Mesodermal cell (in vitro differentiated cells): Measurements from ENCODE around the gene MPHOSPH9.

Experiments used
- H3K27ac ChIP-seq: 2 replicates; pipeline ENCODE4 v1.7.0; 2013; ENCODE audit warnings: mild to moderate bottlenecking, low read depth, low read length, moderate library complexity; ENCODE audit not compliant: severe bottlenecking
- H3K36me3 ChIP-seq: 2 replicates; pipeline ENCODE4 v1.7.1; 2013; ENCODE audit warnings: mild to moderate bottlenecking, low read length, moderate library complexity; ENCODE audit not compliant: control insufficient read depth, insufficient read depth
- H3K4me1 ChIP-seq: one replicate; pipeline ENCODE4 v1.7.1; 2013; ENCODE audit warnings: mild to moderate bottlenecking, low read length; ENCODE audit not compliant: insufficient read depth, control insufficient read depth, poor library complexity, severe bottlenecking
- H3K4me3 ChIP-seq: 2 replicates; pipeline ENCODE4 v1.7.0; 2013; ENCODE audit warnings: low read length, control low read depth, mild to moderate bottlenecking; ENCODE audit not compliant: insufficient read depth, poor library complexity, severe bottlenecking; ENCODE audit errors: extremely low read depth
- H3K9me3 ChIP-seq: 2 replicates; pipeline ENCODE4 v1.7.1; 2013; ENCODE audit warnings: mild to moderate bottlenecking, low read length, moderate library complexity; ENCODE audit not compliant: control insufficient read depth
- WGBS, 2 experiments: methylation state at CpG; one replicate each; pipeline ENCODE4 v1.1.5; 2013; ENCODE audit warnings: missing lambda C conversion rate in 2 of 2; ENCODE audit not compliant: insufficient coverage in 2 of 2; 5-methylcytosine and 5-hydroxymethylcytosine counted together

The MPHOSPH9 gene

DNA sequence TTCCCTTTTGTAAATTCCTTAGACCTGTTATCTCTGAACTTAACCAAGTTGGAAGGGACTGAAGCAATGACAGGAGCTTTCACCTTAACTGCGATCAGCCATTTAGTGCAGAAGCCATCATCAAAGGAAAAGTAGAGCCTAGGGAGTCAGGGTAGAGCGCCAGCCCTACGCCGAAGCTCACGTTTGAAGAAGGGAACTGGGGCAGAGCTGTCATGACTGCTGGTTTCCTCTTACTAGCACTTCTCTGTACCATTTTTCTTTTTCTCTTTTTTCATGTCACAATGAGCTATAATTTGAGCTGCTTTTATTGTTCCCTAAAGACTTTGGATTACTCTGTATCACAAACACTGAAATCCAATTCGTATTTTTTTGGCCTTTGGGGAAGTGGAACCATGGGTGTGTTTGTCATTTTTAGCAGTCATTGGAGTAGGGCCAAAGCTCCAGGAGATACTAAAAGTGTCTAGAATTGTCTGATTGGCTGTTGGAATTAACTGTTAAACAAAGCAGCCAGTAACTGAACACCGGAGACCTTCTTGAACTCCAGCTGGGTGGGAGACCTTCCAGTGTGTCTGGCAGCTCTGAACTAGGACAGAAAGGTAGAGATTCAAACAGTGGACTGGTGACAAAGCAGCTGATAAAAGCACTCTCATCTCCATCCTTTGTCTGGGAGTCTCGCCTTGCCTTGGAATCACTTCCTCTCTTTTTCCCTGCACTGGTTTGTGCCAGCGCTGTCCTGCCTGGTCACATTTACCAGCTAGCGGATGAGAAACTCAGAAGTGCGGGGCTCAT lies 9.4 kb upstream of the MPHOSPH9 start:
- WGBS, 2 experiments: 78 to 80% methylated on average over 5 to 10 of the region's 11 CpGs
- H3K4me3 ChIP-seq: no peak overlapping the region

GRCh38 chr12:123238961-123239360 lies 6.0 kb upstream of the MPHOSPH9 start:
- H3K9me3 ChIP-seq: no peaks in the 10 kb centered on the region
- H3K4me1 ChIP-seq: no peaks in the 10 kb centered on the region
- 92 to 95% methylated on average over 2 to 4 of the region's 6 CpGs for WGBS, 2 experiments
- peaks cover 40% of the 10 kb centered on the region for H3K36me3 ChIP-seq
- H3K4me3 ChIP-seq: no peak overlapping the region
- H3K27ac ChIP-seq: no peak overlapping the region

More for the DNA sequence above, 9.4 kb upstream of the MPHOSPH9 start:
- H3K4me1 ChIP-seq: no peaks in the 10 kb centered on the region
- H3K36me3 ChIP-seq: peaks cover 37% of the 10 kb centered on the region
- H3K9me3 ChIP-seq: no peaks in the 10 kb centered on the region
- peak overlapping the region; percentile 36 for H3K27ac ChIP-seq

GRCh38 chr12:123238330-123238682 lies 5.4 kb upstream of the MPHOSPH9 start:
- Histone ChIP-seq H3K9me3 (no peaks in the 10 kb centered on the region), H3K4me3 (no peak overlapping the region), H3K27ac (no peak overlapping the region), H3K36me3 (peaks cover 40% of the 10 kb centered on the region), H3K4me1 (no peaks in the 10 kb centered on the region)
- 88% methylated on average over 1 of the region's 2 CpGs; no CpG with 5 or more reads in 1 of the 2 experiments for WGBS, 2 experiments

GRCh38 chr12:123237646-123238329 lies 4.8 kb upstream of the MPHOSPH9 start:
- H3K4me1 ChIP-seq: no peaks in the 10 kb centered on the region
- H3K4me3 ChIP-seq: no peak overlapping the region
- H3K36me3 ChIP-seq: peaks cover 36% of the 10 kb centered on the region
- WGBS, 2 experiments: 21 to 49% methylated on average over 2 to 4 of the region's 6 CpGs
- no peaks in the 10 kb centered on the region for H3K9me3 ChIP-seq
- peak overlapping the region; percentile 8 for H3K27ac ChIP-seq

- Histone ChIP-seq H3K4me3 (peak overlapping the region; percentile 84), H3K9me3 (no peaks in the 10 kb centered on the region), H3K4me1 (peaks cover 4% of the 10 kb centered on the region), H3K36me3 (peaks cover 16% of the 10 kb centered on the region), H3K27ac (no peak overlapping the region)
- 12 to 14% methylated on average over 36 to 41 of the region's 42 CpGs for WGBS, 2 experiments
Measured at GRCh38 chr12:123233505-123234308, 766 bp upstream of the MPHOSPH9 start.

DNA sequence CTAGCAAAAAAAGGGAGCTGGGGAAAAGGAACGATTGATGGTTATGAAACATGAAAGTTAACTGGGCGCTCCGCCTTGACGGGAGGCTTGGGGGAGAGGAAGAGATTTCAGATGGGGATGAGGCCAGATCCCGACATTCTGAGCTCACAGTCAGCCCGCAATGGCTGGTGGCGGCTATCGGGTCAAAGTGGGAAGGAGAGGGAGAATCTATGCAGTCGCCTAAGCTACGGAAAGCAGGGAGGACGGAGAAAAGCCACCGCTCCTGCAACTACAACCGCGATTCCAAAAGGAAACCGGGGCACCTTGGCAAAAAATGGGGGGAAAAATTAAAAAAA lies 502 bp downstream of the MPHOSPH9 start:
- Histone ChIP-seq H3K4me1 (peaks cover 4% of the 10 kb centered on the region), H3K9me3 (no peaks in the 10 kb centered on the region), H3K36me3 (peaks cover 23% of the 10 kb centered on the region), H3K4me3 (peak overlapping the region; percentile 84), H3K27ac (peak overlapping the region; percentile 84)
- WGBS, 2 experiments: 0% methylated on average over 14 to 15 of the region's 15 CpGs

- Histone ChIP-seq H3K36me3 (peaks cover 21% of the 10 kb centered on the region), H3K4me3 (peak overlapping the region; percentile 84), H3K27ac (no peak overlapping the region), H3K9me3 (no peaks in the 10 kb centered on the region), H3K4me1 (peaks cover 4% of the 10 kb centered on the region)
- WGBS, 2 experiments: 50% methylated on average over 2 to 3 of the region's 5 CpGs
Measured at GRCh38 chr12:123231931-123232330, 1.0 kb downstream of the MPHOSPH9 start.

- Histone ChIP-seq H3K9me3 (no peaks in the 10 kb centered on the region), H3K27ac (no peak overlapping the region), H3K36me3 (peaks cover 35% of the 10 kb centered on the region), H3K4me3 (no peak overlapping the region), H3K4me1 (peaks cover 4% of the 10 kb centered on the region)
- WGBS, 2 experiments: 77 to 100% methylated on average over 3 of the region's 3 CpGs
Measured at GRCh38 chr12:123229051-123229450, 3.9 kb downstream of the MPHOSPH9 start.

- Histone ChIP-seq H3K9me3 (no peaks in the 10 kb centered on the region), H3K4me3 (no peak overlapping the region), H3K4me1 (peaks cover 4% of the 10 kb centered on the region), H3K36me3 (peaks cover 45% of the 10 kb centered on the region), H3K27ac (no peak overlapping the region)
- WGBS, 2 experiments: 50 to 67% methylated on average over 2 to 3 of the region's 5 CpGs
Measured at GRCh38 chr12:123227581-123228258, 5.2 kb downstream of the MPHOSPH9 start.

GRCh38 chr12:123225443-123225842 lies 7.5 kb downstream of the MPHOSPH9 start:
- Histone ChIP-seq H3K27ac (no peak overlapping the region), H3K4me1 (no peaks in the 10 kb centered on the region), H3K36me3 (peaks cover 61% of the 10 kb centered on the region), H3K9me3 (no peaks in the 10 kb centered on the region), H3K4me3 (no peak overlapping the region)
- WGBS, 2 experiments: 75 to 100% methylated on average over 1 to 2 of the region's 2 CpGs
